ENCODE measurements around the gene PABPN1. TPM values are rescaled to one million over a fixed set of nuclear protein-coding genes. Genes with fewer than 3 reads are reported as not detected.

The PABPN1 gene
- total and polyA plus RNA-seq, 2 of the 13 experiments (the other 11 are each of a cell fraction or from before 2014, with no cell fraction given): 233 to 524 TPM

GRCh38 chr14:23302290-23303225, 18.7 kb upstream of the PABPN1 start, which contains the start of gene PPP1R3E (continued):
- peak; percentile 22; the same call in 1 of the 2 replicates for TF ChIP-seq ZBTB49 (CRISPR knock-in tag; IDR thresholded peaks at IDR 0.05; ENCODE audit: borderline replicate concordance)
- peak; percentile 68 for TF ChIP-seq RBAK (CRISPR knock-in tag; IDR thresholded peaks at IDR 0.05)
- TF ChIP-seq GLI4 (CRISPR knock-in tag; IDR thresholded peaks at IDR 0.05; ENCODE audit: borderline replicate concordance): no peak
- no peak for TF ChIP-seq MBNL3 (CRISPR knock-in tag; conservative IDR thresholded peaks at IDR 0.05)
- TF ChIP-seq ZKSCAN8 (CRISPR knock-in tag; IDR thresholded peaks at IDR 0.05; ENCODE audit: borderline replicate concordance): no peak
- peak; percentile 60; the same call in 1 of the 2 replicates for TF ChIP-seq ZNF691 (CRISPR knock-in tag; IDR thresholded peaks at IDR 0.05; ENCODE audit: borderline replicate concordance, low read depth)
- TF ChIP-seq SCMH1 (CRISPR knock-in tag; IDR thresholded peaks at IDR 0.05; ENCODE audit: borderline replicate concordance): no peak
- TF ChIP-seq FIP1L1 (IDR thresholded peaks at IDR 0.05; ENCODE audit: borderline replicate concordance, insufficient read depth, low read depth, low read length): no peak; the same call in 1 of the 2 replicates
- TF ChIP-seq ZFP62 (CRISPR knock-in tag; IDR thresholded peaks at IDR 0.05): no peak
- peak; percentile 69 for TF ChIP-seq ZNF747 (CRISPR knock-in tag; IDR thresholded peaks at IDR 0.05; ENCODE audit: borderline replicate concordance)
- no peak for TF ChIP-seq MATR3 (CRISPR knock-in tag; IDR thresholded peaks at IDR 0.05)
- no peak; the same call in 1 of the 2 replicates for TF ChIP-seq ARHGAP35 (CRISPR knock-in tag; IDR thresholded peaks at IDR 0.05; ENCODE audit: borderline replicate concordance)
- no peak for TF ChIP-seq CCDC6 (CRISPR knock-in tag; IDR thresholded peaks at IDR 0.05)
- no peak; the same call in 1 of the 2 replicates for TF ChIP-seq TBX3 (IDR thresholded peaks at IDR 0.05; ENCODE audit: borderline replicate concordance)
- 0 out of 2 replicates have a peak, but pooled peaks have one; percentile 85 for TF ChIP-seq ZBTB42 (CRISPR knock-in tag; IDR thresholded peaks at IDR 0.05)
- 0 out of 2 replicates have a peak, but pooled peaks have one; percentile 41 for TF ChIP-seq KDM1A (CRISPR knock-in tag; IDR thresholded peaks at IDR 0.05)
- TF ChIP-seq, protein P1, sequence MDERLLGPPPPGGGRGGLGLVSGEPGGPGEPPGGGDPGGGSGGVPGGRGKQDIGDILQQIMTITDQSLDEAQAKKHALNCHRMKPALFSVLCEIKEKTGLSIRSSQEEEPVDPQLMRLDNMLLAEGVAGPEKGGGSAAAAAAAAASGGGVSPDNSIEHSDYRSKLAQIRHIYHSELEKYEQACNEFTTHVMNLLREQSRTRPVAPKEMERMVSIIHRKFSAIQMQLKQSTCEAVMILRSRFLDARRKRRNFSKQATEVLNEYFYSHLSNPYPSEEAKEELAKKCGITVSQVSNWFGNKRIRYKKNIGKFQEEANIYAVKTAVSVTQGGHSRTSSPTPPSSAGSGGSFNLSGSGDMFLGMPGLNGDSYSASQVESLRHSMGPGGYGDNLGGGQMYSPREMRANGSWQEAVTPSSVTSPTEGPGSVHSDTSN (CRISPR knock-in tag; IDR thresholded peaks at IDR 0.05): peak; percentile 27; the same call in 1 of the 2 replicates
- TF ChIP-seq, protein P2, sequence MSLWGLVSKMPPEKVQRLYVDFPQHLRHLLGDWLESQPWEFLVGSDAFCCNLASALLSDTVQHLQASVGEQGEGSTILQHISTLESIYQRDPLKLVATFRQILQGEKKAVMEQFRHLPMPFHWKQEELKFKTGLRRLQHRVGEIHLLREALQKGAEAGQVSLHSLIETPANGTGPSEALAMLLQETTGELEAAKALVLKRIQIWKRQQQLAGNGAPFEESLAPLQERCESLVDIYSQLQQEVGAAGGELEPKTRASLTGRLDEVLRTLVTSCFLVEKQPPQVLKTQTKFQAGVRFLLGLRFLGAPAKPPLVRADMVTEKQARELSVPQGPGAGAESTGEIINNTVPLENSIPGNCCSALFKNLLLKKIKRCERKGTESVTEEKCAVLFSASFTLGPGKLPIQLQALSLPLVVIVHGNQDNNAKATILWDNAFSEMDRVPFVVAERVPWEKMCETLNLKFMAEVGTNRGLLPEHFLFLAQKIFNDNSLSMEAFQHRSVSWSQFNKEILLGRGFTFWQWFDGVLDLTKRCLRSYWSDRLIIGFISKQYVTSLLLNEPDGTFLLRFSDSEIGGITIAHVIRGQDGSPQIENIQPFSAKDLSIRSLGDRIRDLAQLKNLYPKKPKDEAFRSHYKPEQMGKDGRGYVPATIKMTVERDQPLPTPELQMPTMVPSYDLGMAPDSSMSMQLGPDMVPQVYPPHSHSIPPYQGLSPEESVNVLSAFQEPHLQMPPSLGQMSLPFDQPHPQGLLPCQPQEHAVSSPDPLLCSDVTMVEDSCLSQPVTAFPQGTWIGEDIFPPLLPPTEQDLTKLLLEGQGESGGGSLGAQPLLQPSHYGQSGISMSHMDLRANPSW (CRISPR knock-in tag; IDR thresholded peaks at IDR 0.05; ENCODE audit: borderline replicate concordance): peak; percentile 67; the same call in 1 of the 2 replicates
